K562 (cell line): Measurements from ENCODE around the gene GPX5. TPM values are rescaled to one million over a fixed set of nuclear protein-coding genes. Genes with fewer than 3 reads are reported as not detected.

Experiments used
- ATF7 ChIP-seq: fragments of 450-650 bp; IDR thresholded peaks from 2 replicates; pipeline ENCODE4 v1.7.1; 2014; ENCODE audit warnings: mild to moderate bottlenecking, moderate library complexity
- CXXC5 ChIP-seq: fragments of 250-450 bp; sonication (Bioruptor Pico); IDR thresholded peaks from 2 replicates; pipeline ENCODE4 v1.8.0; 2022; ENCODE audit warnings: inconsistent platforms, mild to moderate bottlenecking, moderate library complexity
- DACH1 ChIP-seq: fragments of 450-650 bp; IDR thresholded peaks from 2 replicates; pipeline ENCODE4 v1.6.1; 2018; ENCODE audit not compliant: partially characterized antibody
- E2F3 ChIP-seq: fragments of 250-450 bp; sonication (Bioruptor Pico); IDR thresholded peaks from 2 replicates; pipeline ENCODE4 v1.4.0; 2020; ENCODE audit warnings: mild to moderate bottlenecking
- E2F8 ChIP-seq: fragments of 450-650 bp; IDR thresholded peaks from 2 replicates; pipeline ENCODE4 v1.7.1; 2018; ENCODE audit warnings: mild to moderate bottlenecking, low read depth; ENCODE audit not compliant: partially characterized antibody
- GABPB1 ChIP-seq: sonication (generic); formaldehyde crosslinking; IDR thresholded peaks from 2 replicates; pipeline ENCODE4 v1.8.0; 2022; ENCODE audit warnings: mild to moderate bottlenecking, missing genetic modification reagents
- NBN ChIP-seq: fragments of 450-650 bp; IDR thresholded peaks from 2 replicates; pipeline ENCODE4 v1.6.1; 2016; ENCODE audit warnings: low read depth, mild to moderate bottlenecking
- PHB2 ChIP-seq: fragments of 450-650 bp; IDR thresholded peaks from 2 replicates; pipeline ENCODE4 v1.6.1; 2017; ENCODE audit warnings: low read depth
- POLR2H ChIP-seq: IDR thresholded peaks from 2 replicates; pipeline ENCODE4 v1.6.1; 2016; ENCODE audit warnings: missing genetic modification characterization, low read depth, mild to moderate bottlenecking, control low read depth, missing compliant biosample characterization, moderate library complexity
- RBM15 ChIP-seq: fragments of 200-400 bp; formaldehyde crosslinking; IDR thresholded peaks from 2 replicates; pipeline ENCODE4 v1.6.1; 2018; ENCODE audit warnings: mild to moderate bottlenecking, low read length, moderate library complexity; ENCODE audit not compliant: insufficient read depth
- RFX1 ChIP-seq: fragments of 450-650 bp; IDR thresholded peaks from 2 replicates; pipeline ENCODE4 v1.6.1; 2016; ENCODE audit warnings: mild to moderate bottlenecking, moderate library complexity
- SNAPC5 ChIP-seq: fragments of 250-450 bp; sonication (Bioruptor Pico); IDR thresholded peaks from 2 replicates; pipeline ENCODE4 v1.8.0; 2021; ENCODE audit warnings: moderate library complexity, mild to moderate bottlenecking, inconsistent platforms
- ZBTB1 ChIP-seq: sonication (generic); formaldehyde crosslinking; IDR thresholded peaks from 2 replicates; pipeline ENCODE4 v1.8.1; 2023; ENCODE audit warnings: missing genetic modification reagents, low read depth, mild to moderate bottlenecking, borderline replicate concordance
- ZNF12 ChIP-seq: sonication (generic); formaldehyde crosslinking; IDR thresholded peaks from 2 replicates; pipeline ENCODE4 v1.4.0; 2020; ENCODE audit warnings: mild to moderate bottlenecking, missing genetic modification reagents
- ZNF699 ChIP-seq: fragments of 250-450 bp; sonication (Bioruptor Pico); IDR thresholded peaks from 2 replicates; pipeline ENCODE4 v1.8.0; 2021; ENCODE audit warnings: mild to moderate bottlenecking, moderate library complexity; ENCODE audit not compliant: insufficient replicate concordance
- polyA plus RNA-seq, 8 experiments: library from polyadenylated mRNA; depleted of rRNA in 4 of 8; stranded (reverse) in 5 of 8; unstranded in 3 of 8; fragments of >200 nt; fragmentation: Nextera tagmentation in 2 of 8; fragmentation: Illumina TruSeq in 1 of 8; extraction: Ambion mirVana in 2 of 8; extraction: Trizol in 1 of 8; gene quantifications; 2 replicates each; pipeline versions ENCODE4 v1.2.1 to v1.2.3, GENCODE V29; 2011 to 2014; ENCODE audit warnings: inconsistent platforms in 1 of 8, missing spikeins in 1 of 8
- total RNA-seq, 7 experiments: library from RNA; depleted of rRNA in 6 of 7; stranded (reverse); fragments of >200 nt in 6 of 7; fragmentation: Illumina TruSeq in 2 of 7; extraction: Trizol in 2 of 7; gene quantifications; 2 replicates each; pipeline versions ENCODE4 v1.2.1 to v1.2.3, GENCODE V29; 2011 to 2021; ENCODE audit warnings: low replicate concordance in 1 of 7
- TF ChIP-seq, protein P1 (sequence below): sonication (generic); formaldehyde crosslinking; IDR thresholded peaks from 2 replicates; pipeline ENCODE4 v1.8.0; 2023; ENCODE audit warnings: mild to moderate bottlenecking, missing genetic modification reagents

The GPX5 gene
- total and polyA plus RNA-seq, 9 of the 15 experiments (the other 6 are each of a cell fraction or from before 2014, with no cell fraction given): 0.07 to 0.18 (median 0.15) TPM; not detected in 6

DNA sequence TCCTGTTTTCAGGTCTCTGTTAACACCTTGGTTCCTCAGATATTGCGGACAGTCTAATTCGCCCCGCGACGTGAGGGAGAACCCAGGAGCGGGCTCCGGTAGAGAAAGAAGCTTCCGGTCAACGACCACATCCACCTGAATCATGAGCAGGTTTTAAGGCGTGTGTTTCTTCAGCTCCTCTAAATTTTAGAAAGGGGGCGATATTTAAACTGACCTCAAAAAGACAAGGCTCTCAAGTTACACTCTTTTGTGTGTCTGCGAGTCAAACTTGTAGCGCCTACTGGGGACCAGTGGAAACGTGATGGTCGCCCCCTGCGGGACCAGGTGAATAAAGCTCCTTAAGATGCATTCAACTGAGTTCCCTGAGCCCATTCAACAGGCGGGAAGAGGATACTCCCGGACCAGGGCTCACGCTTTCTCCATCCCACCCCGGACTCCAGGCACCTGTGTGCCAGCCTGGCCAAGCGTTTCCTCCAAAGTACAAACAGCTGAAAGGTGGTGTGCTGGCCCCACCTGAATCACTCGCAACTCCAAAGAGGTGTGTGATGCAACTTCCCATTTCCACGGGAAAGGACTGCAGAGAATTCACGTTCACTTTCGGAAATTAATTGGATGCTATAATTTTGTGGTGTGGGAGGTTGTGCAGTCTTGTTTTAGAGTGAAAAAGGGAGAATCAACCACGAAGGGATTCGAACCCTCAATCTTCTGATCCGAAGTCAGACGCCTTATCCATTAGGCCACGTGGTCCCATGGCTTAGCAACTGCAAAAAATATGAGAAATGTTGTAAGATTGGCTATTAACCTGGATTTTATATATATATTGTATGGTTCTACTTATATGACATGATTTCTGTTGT is 17.0 kb downstream of the GPX5 start (continued):
- TF ChIP-seq CXXC5 (CRISPR knock-in tag) (peak; percentile 82), RFX1 (peak; percentile 32; the same call in 1 of the 2 replicates), ZNF12 (CRISPR knock-in tag) (peak; percentile 76; the same call in 1 of the 2 replicates), RBM15 (no peak), ZNF699 (CRISPR knock-in tag) (no peak), PHB2 (peak; percentile 52; the same call in 1 of the 2 replicates), GABPB1 (CRISPR knock-in tag) (peak; percentile 83), SNAPC5 (CRISPR knock-in tag) (no peak), POLR2H (tag) (peak; percentile 100), DACH1 (peak; percentile 91), ZBTB1 (no peak), E2F3 (CRISPR knock-in tag) (peak; percentile 50; the same call in 1 of the 2 replicates), ATF7 (peak; percentile 77), NBN (peak; percentile 94), E2F8 (peak; percentile 75)
- TF ChIP-seq, protein P1, sequence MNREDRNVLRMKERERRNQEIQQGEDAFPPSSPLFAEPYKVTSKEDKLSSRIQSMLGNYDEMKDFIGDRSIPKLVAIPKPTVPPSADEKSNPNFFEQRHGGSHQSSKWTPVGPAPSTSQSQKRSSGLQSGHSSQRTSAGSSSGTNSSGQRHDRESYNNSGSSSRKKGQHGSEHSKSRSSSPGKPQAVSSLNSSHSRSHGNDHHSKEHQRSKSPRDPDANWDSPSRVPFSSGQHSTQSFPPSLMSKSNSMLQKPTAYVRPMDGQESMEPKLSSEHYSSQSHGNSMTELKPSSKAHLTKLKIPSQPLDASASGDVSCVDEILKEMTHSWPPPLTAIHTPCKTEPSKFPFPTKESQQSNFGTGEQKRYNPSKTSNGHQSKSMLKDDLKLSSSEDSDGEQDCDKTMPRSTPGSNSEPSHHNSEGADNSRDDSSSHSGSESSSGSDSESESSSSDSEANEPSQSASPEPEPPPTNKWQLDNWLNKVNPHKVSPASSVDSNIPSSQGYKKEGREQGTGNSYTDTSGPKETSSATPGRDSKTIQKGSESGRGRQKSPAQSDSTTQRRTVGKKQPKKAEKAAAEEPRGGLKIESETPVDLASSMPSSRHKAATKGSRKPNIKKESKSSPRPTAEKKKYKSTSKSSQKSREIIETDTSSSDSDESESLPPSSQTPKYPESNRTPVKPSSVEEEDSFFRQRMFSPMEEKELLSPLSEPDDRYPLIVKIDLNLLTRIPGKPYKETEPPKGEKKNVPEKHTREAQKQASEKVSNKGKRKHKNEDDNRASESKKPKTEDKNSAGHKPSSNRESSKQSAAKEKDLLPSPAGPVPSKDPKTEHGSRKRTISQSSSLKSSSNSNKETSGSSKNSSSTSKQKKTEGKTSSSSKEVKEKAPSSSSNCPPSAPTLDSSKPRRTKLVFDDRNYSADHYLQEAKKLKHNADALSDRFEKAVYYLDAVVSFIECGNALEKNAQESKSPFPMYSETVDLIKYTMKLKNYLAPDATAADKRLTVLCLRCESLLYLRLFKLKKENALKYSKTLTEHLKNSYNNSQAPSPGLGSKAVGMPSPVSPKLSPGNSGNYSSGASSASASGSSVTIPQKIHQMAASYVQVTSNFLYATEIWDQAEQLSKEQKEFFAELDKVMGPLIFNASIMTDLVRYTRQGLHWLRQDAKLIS (CRISPR knock-in tag): peak; percentile 86; the same call in 1 of the 2 replicates
